Nucleus accumbens (tissue), 56 donors: ENCODE results near the gene LSM14B.
"Not testable (repeated sequence)": the region's sequence is repeated elsewhere in the genome, so short reads cannot be mapped to it uniquely, and the experiment has no call there.

Experiments
- DNase-seq, 56 donors: peaks; one replicate each; lab custom pipeline; 2025; lab: John Stamatoyannopoulos, UW

Gene LSM14B

DNA sequence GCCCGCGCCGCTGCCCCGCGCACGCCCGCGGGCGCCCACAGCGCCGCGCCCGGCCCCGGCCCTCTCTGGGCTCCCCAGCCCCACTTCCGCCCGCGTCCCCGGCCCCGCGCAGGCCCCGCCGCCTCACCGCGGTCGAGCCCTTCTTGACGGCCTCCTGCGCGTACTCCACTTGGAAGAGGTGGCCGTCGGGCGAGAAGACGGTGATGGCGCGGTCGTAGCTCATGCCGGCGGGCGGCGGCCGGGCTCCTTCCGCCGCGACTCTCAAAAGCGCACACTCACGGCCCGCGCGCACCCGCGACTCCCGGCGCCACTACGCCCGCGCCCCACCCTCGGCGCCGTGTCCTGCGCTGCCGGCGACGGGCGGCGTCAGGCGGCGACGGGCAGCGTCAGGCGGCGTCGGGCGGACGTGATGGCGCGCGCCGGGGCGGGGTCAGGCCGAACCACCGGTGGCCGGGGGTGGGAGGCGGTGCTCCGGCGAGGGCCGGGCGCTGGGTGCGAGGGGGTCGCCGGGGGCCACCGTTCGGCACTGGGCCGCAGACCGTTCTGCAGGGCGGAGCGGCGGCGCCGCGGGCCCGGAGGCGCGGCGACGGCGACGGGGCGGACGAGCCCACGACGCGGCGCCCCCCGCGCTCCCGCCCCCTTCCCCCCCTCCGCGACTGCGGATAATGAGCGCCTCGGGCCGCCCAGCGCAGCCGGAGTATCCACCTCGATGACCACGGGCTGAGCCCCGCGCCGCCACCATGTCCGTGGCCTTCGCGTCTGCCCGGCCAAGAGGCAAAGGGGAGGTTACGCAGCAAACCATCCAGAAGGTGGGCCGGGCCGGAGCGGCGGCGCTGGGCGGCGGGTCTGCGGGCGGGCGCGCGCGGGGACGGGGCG lies 21.0 kb downstream of the LSM14B start, which contains the start of the genes PSMA7 and SS18L1:
Gene PSMA7, minus strand, starts transcription at position 314 of the 876 bp plus-strand sequence. Its CDS starts 91 bp downstream, at position 223.
Gene SS18L1, plus strand, starts transcription at position 689 of the 876 bp plus-strand sequence. Its CDS starts 52 bp downstream, at position 741.
- DNase-seq = peak in 55 of 56 donors; percentile 28 to 91 (median 77)

DNA sequence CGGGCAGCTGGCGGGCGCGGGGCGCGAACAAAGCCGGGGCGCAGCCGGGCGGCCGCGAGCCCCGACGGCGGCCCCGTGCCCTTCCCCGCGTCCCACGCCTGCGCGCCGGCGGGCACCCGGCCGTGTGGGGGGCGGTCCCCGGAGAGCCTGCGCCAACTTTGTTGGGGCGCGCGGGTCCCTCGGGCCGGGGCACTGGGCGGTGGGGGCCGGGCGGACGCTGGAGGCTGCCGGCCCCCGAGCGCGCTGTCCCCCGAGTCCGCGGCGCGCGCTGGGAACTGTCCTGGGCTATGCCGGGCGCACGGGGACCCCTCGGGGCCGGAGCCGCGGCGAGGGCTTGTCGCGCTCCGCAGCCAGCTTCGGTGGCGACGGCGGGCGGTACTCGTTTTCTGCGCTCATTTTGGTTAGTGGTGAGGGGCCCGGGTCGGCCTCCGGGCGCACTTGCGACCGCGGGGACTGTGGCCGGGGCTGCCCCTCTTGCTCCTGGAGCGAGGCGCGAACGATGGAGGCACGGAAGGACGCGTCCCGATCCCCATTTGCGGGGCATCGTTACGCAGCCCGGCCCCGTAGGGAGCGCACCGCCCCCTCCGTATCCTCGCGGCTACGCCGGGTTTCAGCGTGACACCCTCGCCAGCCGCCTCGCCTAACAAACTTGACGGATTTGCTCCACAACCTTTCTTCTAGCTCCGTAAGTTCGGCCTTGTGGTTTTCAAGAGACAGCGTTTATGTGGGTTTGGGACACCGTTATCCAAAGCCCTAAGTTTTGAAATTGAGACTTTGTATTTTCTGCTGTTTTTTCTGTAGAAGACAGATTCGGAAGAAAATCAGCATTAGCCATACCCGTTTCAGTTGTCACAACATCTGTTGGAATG lies 21.9 kb downstream of the LSM14B start:
- peak in 32 of 56 donors; percentile 9 to 75 (median 31) for DNase-seq

DNA sequence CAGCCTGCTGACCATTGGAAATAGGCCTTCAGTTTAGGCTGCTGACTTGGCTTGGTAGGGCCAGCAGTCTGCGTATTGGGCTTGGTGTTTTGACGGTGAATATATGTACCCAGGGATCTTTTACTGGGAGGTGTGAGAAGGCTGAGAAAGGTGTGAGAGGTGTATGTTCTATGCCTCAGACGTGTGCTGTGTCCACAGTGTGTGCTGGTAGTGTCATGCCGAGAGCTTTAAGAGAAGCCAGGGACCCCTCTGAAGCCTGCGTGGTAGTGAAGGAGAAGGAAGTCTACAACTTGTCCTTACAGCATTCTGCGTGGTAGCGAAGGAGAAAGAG lies 23.4 kb downstream of the LSM14B start:
- no peak for DNase-seq

- no peak for DNase-seq
Measured at GRCh38 chr20:62146019-62146755, 23.9 kb downstream of the LSM14B start.

GRCh38 chr20:62147125-62147524 lies 24.9 kb downstream of the LSM14B start:
- DNase-seq = no peak

DNA sequence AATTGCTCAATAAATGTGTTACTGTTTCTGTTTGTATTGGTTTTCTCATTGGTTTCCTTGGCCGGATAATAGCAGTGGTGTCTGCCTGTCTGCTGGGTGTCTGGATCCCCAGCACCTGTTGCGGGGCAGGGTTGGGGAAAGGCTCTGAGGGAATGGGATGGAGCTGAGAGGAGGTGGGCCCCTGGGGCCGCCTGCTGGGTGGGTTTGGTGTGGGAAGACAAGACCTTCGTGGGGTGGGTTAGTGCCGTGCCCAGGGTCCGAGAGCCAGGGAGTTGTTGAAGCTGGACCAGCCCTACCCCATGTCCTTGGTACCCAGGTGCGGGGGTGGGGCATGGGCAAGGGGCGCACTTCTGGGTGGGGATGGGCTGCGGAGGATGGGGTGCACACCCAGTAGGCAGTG lies 25.3 kb downstream of the LSM14B start:
- no peak for DNase-seq

- not testable (repeated sequence) for DNase-seq
Measured at GRCh38 chr20:62148383-62148782, 26.1 kb downstream of the LSM14B start.

GRCh38 chr20:62148908-62149314 lies 26.6 kb downstream of the LSM14B start:
- DNase-seq = no peak

DNA sequence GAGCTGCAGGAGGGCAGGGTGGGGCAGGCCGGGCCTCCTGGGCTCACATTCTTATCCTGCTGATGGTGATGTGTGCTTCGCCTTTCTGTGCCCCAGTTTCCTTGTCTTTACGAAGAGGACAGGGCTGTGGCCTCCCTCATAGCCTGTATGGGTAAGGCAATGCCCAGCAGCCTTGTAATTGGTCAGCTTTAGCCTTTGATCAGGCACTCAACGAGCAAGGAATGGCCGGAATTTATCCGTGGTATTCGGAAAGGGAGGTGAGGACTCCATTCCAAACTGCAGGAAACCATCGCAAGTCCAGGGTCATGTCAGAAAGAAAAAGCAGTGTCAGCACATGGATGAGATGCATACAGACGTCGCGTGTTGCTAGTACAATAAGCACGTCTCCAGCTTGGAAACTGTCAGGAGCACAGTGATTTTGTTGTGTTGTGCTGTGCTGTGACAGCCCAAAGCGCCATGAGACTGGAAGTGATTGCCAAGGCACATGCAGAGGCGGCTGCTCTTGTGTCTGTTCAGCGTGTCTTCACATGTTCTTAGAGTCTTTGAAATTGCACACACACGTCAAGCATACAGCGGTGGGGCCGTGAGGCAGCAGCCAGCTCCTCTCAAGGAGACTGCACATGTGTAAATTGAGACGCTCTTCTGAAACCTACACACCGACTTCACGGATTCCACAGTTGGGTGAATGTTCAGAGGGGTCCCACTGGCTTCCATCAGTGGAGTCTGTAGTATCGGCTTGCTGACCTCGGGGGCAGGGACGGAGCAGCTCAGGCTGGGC lies 27.4 kb downstream of the LSM14B start:
- DNase-seq = peak in 21 of 56 donors; percentile 6 to 50 (median 28)

- DNase-seq = no peak
Measured at GRCh38 chr20:62150310-62150575, 28.0 kb downstream of the LSM14B start.

DNA sequence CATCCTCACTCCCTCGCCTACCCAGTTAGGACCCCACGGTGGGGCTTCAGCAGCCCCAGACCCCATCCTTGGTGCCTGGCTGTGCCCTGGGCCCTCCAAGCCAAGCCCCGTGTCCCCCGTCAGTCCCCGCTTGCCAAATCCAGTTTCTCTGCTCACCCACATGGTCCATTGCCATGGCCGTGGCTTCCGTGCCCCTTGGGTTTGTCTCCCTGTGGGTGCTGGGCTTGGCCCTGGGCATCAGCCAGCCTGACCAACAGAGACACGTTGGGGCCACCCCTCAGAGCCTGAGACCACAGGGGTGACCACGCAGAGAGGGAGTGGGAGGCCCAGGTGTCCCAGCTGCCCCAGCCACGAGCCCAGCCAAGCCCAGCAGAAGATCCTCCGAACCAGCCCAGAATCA lies 28.9 kb downstream of the LSM14B start:
- no peak for DNase-seq

- DNase-seq = no peak
Measured at GRCh38 chr20:62151835-62152364, 29.6 kb downstream of the LSM14B start.

DNA sequence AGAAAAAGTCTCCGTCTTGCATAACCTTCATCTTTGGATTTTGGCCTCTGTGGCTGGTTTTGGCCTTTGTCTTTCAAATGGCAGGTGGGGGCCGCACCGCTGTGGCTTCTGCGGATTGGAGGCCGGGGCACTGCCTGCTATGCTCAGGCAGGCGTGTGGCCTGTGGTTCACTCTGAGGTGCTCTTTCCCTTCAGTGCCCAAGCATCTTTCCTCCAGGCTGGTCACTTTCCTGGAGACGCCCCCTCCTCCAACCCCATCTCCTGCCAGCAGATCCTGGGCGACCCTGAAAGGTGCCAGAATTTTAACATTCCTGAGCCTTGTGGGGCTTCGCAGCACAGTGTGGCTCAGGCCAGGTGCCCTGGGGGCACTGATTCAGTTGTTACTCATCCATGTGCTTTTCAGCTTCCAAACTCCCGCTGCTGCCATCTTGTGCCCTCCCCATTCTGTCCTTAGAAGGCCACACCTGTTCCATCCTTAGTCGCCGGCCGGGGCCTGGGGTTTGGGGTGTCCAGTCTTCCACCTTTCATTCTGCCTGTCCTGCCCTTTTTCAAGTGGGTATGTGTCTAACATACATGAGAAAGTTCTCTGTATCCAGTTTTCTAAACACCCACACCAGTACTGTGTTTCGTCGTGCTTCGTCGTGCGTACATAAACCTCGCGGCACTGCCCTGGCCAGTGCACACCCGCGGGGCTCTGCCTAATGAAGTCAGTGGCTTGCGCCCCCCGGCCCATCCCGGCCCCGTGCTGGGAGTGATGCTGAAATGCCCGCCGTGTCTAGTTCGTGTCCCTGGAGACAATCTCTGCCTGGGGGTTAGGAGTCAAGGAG lies 33.4 kb downstream of the LSM14B start:
- no peak for DNase-seq

- no peak for DNase-seq
Measured at GRCh38 chr20:62156254-62156556, 33.9 kb downstream of the LSM14B start.

DNA sequence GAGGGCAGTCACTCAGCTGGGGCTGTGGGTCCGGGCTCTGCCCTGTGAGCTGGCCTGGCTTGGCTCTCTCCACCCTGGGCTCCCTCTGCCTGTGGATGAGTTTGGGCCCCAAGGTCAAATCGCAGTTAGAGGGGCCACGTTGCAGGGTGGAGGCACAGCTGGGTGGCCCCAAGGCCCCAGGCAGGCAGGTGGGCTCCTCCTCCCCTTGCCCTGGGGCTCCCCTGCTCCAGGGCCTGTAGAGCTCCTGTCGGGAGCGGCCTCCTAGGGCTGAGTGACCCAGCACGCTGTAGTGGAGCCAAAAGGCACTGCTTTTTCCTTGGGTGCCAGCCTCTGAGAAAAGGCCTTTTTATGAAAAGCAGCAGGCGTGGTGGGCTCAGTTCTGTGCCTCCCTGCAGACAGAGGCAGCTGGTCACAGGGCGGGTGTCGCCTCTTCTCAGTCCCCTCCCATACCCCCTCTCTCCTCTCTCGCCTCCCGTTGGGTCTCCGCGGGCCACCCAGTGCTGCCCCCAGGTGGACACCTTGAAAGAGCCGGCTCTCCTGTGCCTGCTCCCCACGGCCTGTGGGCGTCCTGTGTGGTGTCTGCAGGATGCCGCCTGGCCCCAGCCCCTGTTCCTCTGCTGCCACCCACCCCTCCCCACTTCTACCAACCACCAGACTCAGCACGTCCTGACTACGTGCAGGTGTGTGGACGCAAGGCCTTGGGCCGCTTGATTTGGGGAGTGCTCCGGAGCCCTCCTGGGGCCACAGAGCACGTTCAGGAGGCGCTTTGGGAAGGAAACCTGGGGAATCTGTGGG lies 34.5 kb downstream of the LSM14B start:
- peak in 25 of 56 donors; percentile 6 to 64 (median 26) for DNase-seq

DNA sequence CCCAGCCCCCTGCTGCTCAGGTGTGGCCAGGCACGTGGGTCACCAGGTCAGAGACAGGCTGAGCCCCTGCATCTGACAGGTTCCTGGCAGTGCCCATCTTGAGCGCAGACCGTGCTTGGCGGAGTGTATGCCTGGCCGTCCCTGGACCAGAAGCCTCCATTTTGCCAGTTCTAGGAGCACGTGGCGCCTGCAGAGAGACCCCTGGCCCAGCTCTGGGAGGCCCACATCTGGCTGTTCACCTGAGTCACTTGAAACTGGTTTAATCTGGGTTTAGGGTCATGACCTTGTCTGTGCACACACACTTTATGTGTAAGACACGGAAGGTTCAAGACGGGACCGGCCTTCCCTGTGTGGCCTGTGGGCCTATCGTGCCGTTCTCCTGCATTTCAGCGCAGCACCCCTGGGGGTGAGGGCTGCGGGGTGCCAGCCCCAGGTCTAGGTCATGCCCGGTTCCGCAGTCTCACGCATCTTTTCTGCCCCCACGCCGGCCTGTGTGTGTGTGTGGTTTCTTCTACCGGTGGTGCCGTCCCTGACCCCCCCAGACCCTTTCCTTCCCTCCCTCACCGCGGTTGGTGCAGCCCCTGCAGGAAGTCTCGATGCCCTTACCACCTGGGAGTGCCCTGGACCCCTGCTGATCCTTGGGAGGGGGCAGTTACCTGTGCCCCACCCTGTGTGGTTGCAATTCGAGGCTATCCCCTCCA lies 35.3 kb downstream of the LSM14B start:
- no peak for DNase-seq

- DNase-seq = no peak
Measured at GRCh38 chr20:62158088-62158400, 35.8 kb downstream of the LSM14B start.

DNA sequence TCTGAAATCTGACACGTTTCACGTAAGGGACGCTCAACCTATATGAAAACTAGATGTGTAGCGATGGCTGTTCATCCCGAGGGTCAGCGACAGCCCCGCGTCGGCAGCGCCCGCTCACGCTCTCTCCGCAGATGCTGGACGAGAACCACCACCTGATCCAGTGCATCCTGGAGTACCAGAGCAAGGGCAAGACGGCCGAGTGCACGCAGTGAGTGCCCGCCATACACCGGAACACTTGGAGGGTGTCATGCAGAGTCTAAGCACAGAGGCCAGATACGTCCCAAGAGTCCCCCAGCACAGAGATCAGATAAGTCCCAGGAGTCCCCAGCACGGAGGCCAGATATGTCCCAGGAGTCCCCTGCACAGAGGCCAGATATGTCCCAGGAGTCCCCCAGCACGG lies 36.3 kb downstream of the LSM14B start:
- no peak for DNase-seq
